ENCODE measurements around the gene ITPR2.

The ITPR2 gene

GRCh38 chr12:26576266-26576665 is 256.7 kb downstream of the ITPR2 start:
- DNase-seq = no peak

- DNase-seq = no peak
Measured at GRCh38 chr12:26573225-26573909, 259.6 kb downstream of the ITPR2 start.

GRCh38 chr12:26572137-26572536 is 260.9 kb downstream of the ITPR2 start:
- no peak for DNase-seq

GRCh38 chr12:26571560-26571959 is 261.4 kb downstream of the ITPR2 start:
- DNase-seq = no peak

- DNase-seq = no peak
Measured at GRCh38 chr12:26567126-26567525, 265.9 kb downstream of the ITPR2 start.

GRCh38 chr12:26566675-26567074 is 266.3 kb downstream of the ITPR2 start:
- DNase-seq = no peak

- DNase-seq = no peak
Measured at GRCh38 chr12:26566186-26566585, 266.8 kb downstream of the ITPR2 start.

GRCh38 chr12:26564391-26564790 is 268.6 kb downstream of the ITPR2 start:
- no peak for DNase-seq

GRCh38 chr12:26563552-26563951 is 269.4 kb downstream of the ITPR2 start:
- DNase-seq = no peak

- DNase-seq = no peak
Measured at GRCh38 chr12:26557326-26557725, 275.7 kb downstream of the ITPR2 start.

- no peak for DNase-seq
Measured at GRCh38 chr12:26556916-26557315, 276.1 kb downstream of the ITPR2 start.

GRCh38 chr12:26555139-26555538 is 277.9 kb downstream of the ITPR2 start:
- no peak for DNase-seq

GRCh38 chr12:26554332-26554731 is 278.7 kb downstream of the ITPR2 start:
- DNase-seq = no peak

GRCh38 chr12:26551385-26551784 is 281.6 kb downstream of the ITPR2 start:
- no peak for DNase-seq

GRCh38 chr12:26548227-26548626 is 284.8 kb downstream of the ITPR2 start:
- no peak for DNase-seq

GRCh38 chr12:26546535-26547314 is 286.3 kb downstream of the ITPR2 start:
- DNase-seq = no peak

GRCh38 chr12:26539131-26539530 is 293.9 kb downstream of the ITPR2 start:
- no peak for DNase-seq

GRCh38 chr12:26537651-26538050 is 295.3 kb downstream of the ITPR2 start:
- DNase-seq = no peak

GRCh38 chr12:26537126-26537525 is 295.9 kb downstream of the ITPR2 start:
- no peak for DNase-seq

- DNase-seq = no peak
Measured at GRCh38 chr12:26535826-26536225, 297.2 kb downstream of the ITPR2 start.

GRCh38 chr12:26534071-26534470 is 298.9 kb downstream of the ITPR2 start:
- no peak for DNase-seq

GRCh38 chr12:26533211-26533610 is 299.8 kb downstream of the ITPR2 start:
- no peak for DNase-seq

- no peak for DNase-seq
Measured at GRCh38 chr12:26530461-26530860, 302.5 kb downstream of the ITPR2 start.

Data from nucleus accumbens (tissue), 56 donors.